Parathyroid adenoma (tissue), 2 donors: Measurements from ENCODE around the gene TOMM7.

ENCODE experiments used
- H2AFZ ChIP-seq: fragments of 300-600 bp; sonication (generic); one replicate; pipeline ENCODE4 v1.7.0; 2017; ENCODE audit warnings: antibody characterized with exemption, mild to moderate bottlenecking
- H3K27ac ChIP-seq: fragments of 300-600 bp; sonication (generic); one replicate; pipeline ENCODE4 v1.7.0; 2017
- H3K27me3 ChIP-seq: fragments of 300-600 bp; sonication (generic); one replicate; pipeline ENCODE4 v1.7.0; 2017; ENCODE audit warnings: low read length; ENCODE audit not compliant: control insufficient read depth, insufficient read depth
- H3K36me3 ChIP-seq: fragments of 300-600 bp; sonication (generic); one replicate; pipeline ENCODE4 v1.7.0; 2017; ENCODE audit warnings: low read length; ENCODE audit not compliant: control insufficient read depth, insufficient read depth
- H3K4me1 ChIP-seq: fragments of 300-600 bp; sonication (generic); one replicate; pipeline ENCODE4 v1.7.0; 2017; ENCODE audit warnings: control low read depth
- H3K4me2 ChIP-seq: fragments of 300-600 bp; sonication (generic); one replicate; pipeline ENCODE4 v1.7.0; 2017; ENCODE audit warnings: low read length
- H3K4me3 ChIP-seq: fragments of 300-600 bp; sonication (generic); one replicate; pipeline ENCODE4 v1.7.0; 2017; ENCODE audit warnings: low read depth, low read length
- H3K79me2 ChIP-seq: fragments of 300-600 bp; sonication (generic); one replicate; pipeline ENCODE4 v1.7.0; 2017; ENCODE audit warnings: control low read depth
- H3K9ac ChIP-seq: fragments of 300-600 bp; sonication (generic); one replicate; pipeline ENCODE4 v1.7.0; 2017; ENCODE audit warnings: mild to moderate bottlenecking
- H3K9me3 ChIP-seq: fragments of 300-600 bp; sonication (generic); one replicate; pipeline ENCODE4 v1.7.0; 2017; ENCODE audit warnings: low read length; ENCODE audit not compliant: control insufficient read depth
- CTCF ChIP-seq: fragments of 300-600 bp; sonication (generic); IDR thresholded peaks from one replicate; pipeline ENCODE4 v1.7.0; 2017; ENCODE audit warnings: antibody characterized with exemption, mild to moderate bottlenecking
- donor health status: primary hyperparathyroidism.

Gene TOMM7

GRCh38 chr7:22845221-22845834 lies 22.7 kb upstream of the TOMM7 start:
- Histone ChIP-seq H3K36me3 (no peaks in the 10 kb centered on the region), H3K79me2 (no peaks in the 10 kb centered on the region), H3K9ac (no peak overlapping the region), H3K27ac (no peak overlapping the region), H2AFZ (no peak overlapping the region), H3K4me2 (no peak overlapping the region), H3K9me3 (no peaks in the 10 kb centered on the region), H3K4me3 (no peak overlapping the region), H3K4me1 (no peaks in the 10 kb centered on the region), H3K27me3 (no peaks in the 10 kb centered on the region)
- no peak for TF ChIP-seq CTCF

- H2AFZ ChIP-seq = no peak overlapping the region
- no peak overlapping the region for H3K27ac ChIP-seq
- no peak for TF ChIP-seq CTCF
- no peaks in the 10 kb centered on the region for H3K79me2 ChIP-seq
- H3K4me2 ChIP-seq = no peak overlapping the region
- H3K4me1 ChIP-seq = no peaks in the 10 kb centered on the region
- no peaks in the 10 kb centered on the region for H3K27me3 ChIP-seq
- H3K36me3 ChIP-seq = no peaks in the 10 kb centered on the region
- H3K9ac ChIP-seq = no peak overlapping the region
- H3K9me3 ChIP-seq = no peaks in the 10 kb centered on the region
- H3K4me3 ChIP-seq = no peak overlapping the region
These were observed 21.1 kb upstream of the TOMM7 start for GRCh38 chr7:22843681-22844309.

- Histone ChIP-seq H3K9me3 (no peaks in the 10 kb centered on the region), H3K27ac (no peak overlapping the region), H3K4me3 (no peak overlapping the region), H3K4me1 (no peaks in the 10 kb centered on the region), H3K9ac (no peak overlapping the region), H3K4me2 (no peak overlapping the region), H3K36me3 (no peaks in the 10 kb centered on the region), H3K27me3 (no peaks in the 10 kb centered on the region), H3K79me2 (no peaks in the 10 kb centered on the region), H2AFZ (no peak overlapping the region)
- TF ChIP-seq CTCF = no peak
These were observed 20.3 kb upstream of the TOMM7 start for GRCh38 chr7:22842973-22843372.

- no peaks in the 10 kb centered on the region for H3K4me1 ChIP-seq
- H3K27me3 ChIP-seq = no peaks in the 10 kb centered on the region
- H3K4me3 ChIP-seq = no peak overlapping the region
- H2AFZ ChIP-seq = no peak overlapping the region
- no peak for TF ChIP-seq CTCF
- no peak overlapping the region for H3K4me2 ChIP-seq
- no peak overlapping the region for H3K9ac ChIP-seq
- H3K79me2 ChIP-seq = no peaks in the 10 kb centered on the region
- no peaks in the 10 kb centered on the region for H3K36me3 ChIP-seq
- no peaks in the 10 kb centered on the region for H3K9me3 ChIP-seq
- H3K27ac ChIP-seq = no peak overlapping the region
These were observed 19.8 kb upstream of the TOMM7 start for GRCh38 chr7:22842383-22842941.
